WI38 (cell line): ENCODE data around the gene SLC25A39.

Source experiments
- H3K4me3 ChIP-seq: 2 replicates; pipeline ENCODE4 v1.5.1; 2011; ENCODE audit warnings: low read depth, mild to moderate bottlenecking, control low read depth, low read length
- TF ChIP-seq, protein P1 (sequence below): IDR thresholded peaks from 2 replicates; pipeline ENCODE4 v1.5.1; 2012; ENCODE audit warnings: low read depth, mild to moderate bottlenecking, control low read depth, low read length

Gene SLC25A39

DNA sequence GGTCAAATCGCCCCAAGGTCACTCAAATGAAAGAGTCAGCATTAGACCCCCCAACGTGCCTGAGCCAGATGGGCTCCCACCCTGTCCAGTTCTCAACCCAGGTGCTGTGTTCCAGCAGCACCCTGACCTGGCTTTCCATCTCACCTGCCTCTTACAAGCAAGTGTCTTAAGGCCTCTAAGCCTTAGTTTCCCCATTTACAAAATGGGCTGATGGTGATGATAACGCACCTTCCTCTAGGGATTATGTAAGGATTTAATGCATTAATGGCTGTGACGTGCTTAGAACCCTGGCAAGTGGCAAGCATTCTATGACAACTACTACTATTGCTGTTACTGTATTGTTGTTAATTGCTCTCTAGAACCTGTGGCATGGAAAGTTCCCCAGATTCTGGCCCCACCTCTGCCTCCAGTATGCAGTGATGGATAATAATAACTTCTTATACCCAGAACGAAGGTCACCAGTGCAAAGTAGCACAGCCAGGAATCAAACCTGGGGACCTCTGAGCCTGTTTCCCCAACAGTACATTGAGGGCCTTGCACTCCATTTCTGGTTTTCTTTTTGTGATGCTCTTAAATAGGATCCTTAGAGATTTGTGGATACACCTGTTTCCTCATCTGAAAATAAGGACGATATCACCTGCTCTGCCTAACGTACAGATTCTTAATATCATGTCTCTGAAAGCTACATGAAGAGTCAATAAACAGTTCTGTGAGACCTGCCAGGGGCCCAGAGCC is 3.3 kb upstream of the SLC25A39 start:
- no peak overlapping the region for H3K4me3 ChIP-seq
- TF ChIP-seq, protein P1, sequence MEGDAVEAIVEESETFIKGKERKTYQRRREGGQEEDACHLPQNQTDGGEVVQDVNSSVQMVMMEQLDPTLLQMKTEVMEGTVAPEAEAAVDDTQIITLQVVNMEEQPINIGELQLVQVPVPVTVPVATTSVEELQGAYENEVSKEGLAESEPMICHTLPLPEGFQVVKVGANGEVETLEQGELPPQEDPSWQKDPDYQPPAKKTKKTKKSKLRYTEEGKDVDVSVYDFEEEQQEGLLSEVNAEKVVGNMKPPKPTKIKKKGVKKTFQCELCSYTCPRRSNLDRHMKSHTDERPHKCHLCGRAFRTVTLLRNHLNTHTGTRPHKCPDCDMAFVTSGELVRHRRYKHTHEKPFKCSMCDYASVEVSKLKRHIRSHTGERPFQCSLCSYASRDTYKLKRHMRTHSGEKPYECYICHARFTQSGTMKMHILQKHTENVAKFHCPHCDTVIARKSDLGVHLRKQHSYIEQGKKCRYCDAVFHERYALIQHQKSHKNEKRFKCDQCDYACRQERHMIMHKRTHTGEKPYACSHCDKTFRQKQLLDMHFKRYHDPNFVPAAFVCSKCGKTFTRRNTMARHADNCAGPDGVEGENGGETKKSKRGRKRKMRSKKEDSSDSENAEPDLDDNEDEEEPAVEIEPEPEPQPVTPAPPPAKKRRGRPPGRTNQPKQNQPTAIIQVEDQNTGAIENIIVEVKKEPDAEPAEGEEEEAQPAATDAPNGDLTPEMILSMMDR, result no peak

DNA sequence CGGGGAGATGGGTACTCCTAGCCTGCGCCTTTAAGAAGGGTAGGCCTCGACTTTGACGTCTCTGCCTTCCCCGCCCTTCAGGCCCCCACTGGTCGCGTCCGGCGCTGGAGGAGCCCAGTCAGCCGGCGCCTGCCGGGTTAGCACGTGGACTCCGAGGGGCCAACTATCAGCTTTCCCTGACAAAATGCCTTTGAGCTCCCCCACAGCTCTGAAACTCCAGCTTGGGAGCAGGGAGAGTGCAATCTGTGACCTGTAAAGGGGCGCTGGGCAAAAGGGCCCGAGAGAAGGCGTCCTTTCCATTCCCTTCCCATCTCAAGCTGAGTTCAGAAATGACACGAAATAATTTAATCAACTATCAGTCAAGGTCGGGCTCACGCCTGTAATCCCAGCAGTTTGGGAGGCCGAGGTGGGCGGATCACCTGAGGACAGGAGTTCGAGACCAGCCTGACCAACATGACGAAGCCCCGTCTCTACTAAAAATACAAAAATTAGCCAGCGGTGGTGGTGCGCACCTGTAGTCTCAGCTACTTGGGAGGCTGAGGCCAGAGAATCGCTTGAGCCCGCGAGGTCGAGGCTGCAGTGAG is 2.3 kb upstream of the SLC25A39 start:
- no peak overlapping the region for H3K4me3 ChIP-seq
- TF ChIP-seq, protein P1, result no peak

DNA sequence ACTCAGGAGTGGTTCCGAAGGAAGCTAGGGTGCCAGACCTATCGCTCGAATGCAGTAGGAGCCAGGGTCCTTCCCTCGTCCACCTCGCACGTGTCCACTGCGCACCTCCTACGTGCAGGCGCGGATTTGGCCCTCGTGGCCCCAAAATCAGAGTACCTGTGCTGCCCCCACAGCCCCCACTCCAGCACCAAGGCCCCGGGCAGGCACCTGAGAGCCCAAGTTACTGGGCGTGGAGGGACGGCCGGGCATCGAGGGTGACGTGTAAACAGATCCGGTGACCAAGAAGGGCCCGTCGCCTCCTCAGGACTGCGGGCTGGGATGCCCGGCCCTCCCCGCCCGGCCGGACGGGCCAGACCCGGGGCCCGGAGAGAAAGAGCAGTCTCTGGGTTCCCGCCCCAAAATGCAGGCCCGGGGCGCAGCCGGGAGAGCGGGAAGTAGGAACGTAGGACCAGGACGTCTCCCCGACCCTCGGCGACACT is 492 bp downstream of the SLC25A39 start:
- H3K4me3 ChIP-seq, result peak overlapping the region; percentile 84
- TF ChIP-seq, protein P1, result no peak

DNA sequence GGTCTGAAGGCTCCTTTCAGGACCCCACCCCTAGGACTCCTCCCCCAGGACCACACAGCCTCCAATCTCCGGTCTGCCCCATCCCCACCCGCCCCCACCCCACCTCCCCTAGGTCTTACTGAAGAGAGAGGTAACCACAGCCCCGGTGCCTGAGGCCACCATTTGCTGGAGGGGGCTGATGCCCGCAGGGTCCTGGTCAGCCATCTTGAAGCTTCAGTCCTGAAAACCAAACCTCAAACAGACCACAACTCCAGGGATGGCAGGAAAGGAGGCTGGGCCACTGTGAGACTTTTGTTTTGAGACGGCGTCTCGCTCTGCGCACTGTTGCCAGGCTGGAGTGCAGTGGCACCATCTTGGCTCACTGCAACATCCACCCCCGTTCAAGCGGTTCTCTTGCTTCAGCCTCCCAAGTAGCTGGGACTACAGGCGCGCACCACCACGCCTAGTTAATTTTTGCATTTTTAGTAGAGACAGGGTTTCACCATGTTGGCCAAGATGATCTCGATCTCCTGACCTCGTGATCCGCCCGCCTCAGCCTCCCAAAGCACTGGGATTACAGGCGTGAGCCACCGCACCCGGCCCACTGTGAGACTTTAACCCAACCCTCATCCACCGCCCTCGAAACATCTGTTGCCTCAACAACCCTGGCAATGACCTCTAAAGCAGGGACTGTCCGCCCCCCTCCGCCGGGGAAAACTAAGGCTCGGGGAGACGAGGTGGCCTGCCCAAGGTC is 1.1 kb downstream of the SLC25A39 start:
- H3K4me3 ChIP-seq, result peak overlapping the region; percentile 84
- TF ChIP-seq, protein P1, result no peak

DNA sequence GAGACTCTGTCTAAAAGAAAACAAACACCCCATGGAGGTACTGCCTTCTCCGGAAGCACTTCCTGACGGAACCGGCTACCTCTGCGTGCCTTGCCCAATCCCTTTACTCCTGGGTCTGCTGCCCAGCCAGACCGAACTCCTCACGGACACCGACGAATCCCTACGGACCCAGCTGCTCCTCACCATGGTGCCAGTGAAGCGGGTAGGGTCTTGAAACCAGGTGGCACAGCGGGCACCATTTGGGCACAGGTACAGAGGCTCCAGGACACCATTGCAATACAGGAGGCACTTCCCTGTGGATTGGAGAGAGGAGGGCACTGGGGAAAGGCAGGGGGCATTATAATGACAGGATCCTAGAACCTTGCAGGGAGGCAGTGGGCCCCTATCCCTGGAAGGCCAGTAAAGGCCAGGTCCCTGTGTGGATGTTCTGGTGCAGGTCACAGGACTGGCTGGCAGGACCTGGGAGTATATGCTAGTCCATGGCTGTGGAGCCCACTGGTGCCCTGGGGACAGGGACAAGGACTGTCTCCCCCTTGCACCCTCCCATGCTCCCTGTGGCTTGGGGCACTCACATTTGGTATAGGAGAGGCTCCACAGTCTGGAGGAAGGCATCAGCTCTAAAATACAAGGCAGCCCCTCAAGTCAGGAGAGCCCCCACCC is 2.3 kb downstream of the SLC25A39 start:
- TF ChIP-seq, protein P1, result no peak
- no peak overlapping the region for H3K4me3 ChIP-seq

DNA sequence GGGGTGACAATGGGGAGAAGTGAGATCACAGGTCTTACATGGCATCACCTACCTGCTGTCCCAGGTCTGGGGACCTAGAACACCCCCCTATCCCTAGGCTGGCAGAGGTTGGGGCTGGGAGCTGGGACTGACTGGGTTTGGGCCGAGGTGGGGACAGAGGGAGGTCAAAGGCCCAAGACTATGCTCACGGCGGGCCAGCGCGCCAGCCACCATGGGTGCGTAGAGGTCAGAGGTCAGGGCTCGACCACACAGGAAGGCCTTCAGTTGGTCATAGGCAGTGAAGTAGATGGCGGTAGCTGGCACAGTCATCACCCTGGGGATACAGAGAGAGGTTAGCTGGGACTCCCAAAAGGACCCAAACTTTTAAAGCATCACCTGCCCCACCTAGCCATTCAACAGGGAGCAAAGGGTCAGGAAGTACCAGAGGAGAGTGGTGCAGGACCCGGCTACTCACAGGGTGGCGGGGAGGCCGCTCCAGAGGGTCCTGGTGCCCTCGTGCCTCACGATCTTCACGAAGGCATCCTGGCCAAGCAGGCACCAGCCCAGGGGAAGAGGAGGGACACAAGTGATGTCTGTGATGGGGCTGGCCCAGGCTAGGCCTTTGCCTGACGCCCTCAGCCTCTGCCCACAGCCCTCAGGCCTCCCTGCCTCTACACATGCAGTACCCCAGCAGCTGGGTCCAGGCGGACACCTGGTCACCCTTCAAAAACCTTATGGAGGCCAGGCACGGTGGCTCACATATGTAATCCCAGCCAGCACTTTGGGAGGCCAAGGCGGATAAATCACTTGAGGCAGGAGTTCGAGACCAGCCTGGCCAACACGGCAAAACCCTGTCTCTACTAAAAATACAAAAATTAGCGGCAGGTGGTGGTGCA is 3.1 kb downstream of the SLC25A39 start:
- no peak overlapping the region for H3K4me3 ChIP-seq
- TF ChIP-seq, protein P1, result no peak
